Astrocyte (in vitro differentiated cells and primary cell): Measurements from ENCODE around the gene PAH.

Experiments used
- EZH2 ChIP-seq: IDR thresholded peaks from 2 replicates; pipeline ENCODE4 v1.6.1; 2012; ENCODE audit warnings: mild to moderate bottlenecking, low read length, inconsistent platforms; ENCODE audit not compliant: insufficient read depth
- TF ChIP-seq, protein P1 (sequence below): IDR thresholded peaks from 2 replicates; pipeline ENCODE4 v1.5.1; 2011; ENCODE audit warnings: low read depth, mild to moderate bottlenecking, inconsistent platforms, low read length, moderate library complexity; ENCODE audit not compliant: insufficient read depth

GRCh38 chr12:102939059-102939458 lies 22.0 kb upstream of the PAH start:
- TF ChIP-seq, protein P1, sequence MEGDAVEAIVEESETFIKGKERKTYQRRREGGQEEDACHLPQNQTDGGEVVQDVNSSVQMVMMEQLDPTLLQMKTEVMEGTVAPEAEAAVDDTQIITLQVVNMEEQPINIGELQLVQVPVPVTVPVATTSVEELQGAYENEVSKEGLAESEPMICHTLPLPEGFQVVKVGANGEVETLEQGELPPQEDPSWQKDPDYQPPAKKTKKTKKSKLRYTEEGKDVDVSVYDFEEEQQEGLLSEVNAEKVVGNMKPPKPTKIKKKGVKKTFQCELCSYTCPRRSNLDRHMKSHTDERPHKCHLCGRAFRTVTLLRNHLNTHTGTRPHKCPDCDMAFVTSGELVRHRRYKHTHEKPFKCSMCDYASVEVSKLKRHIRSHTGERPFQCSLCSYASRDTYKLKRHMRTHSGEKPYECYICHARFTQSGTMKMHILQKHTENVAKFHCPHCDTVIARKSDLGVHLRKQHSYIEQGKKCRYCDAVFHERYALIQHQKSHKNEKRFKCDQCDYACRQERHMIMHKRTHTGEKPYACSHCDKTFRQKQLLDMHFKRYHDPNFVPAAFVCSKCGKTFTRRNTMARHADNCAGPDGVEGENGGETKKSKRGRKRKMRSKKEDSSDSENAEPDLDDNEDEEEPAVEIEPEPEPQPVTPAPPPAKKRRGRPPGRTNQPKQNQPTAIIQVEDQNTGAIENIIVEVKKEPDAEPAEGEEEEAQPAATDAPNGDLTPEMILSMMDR: no peak
- TF ChIP-seq EZH2: no peak
